Fibroblast of skin of abdomen (primary cell): ENCODE results near the gene GRAP2.
A peak's percentile ranks its signal among the peaks of the same experiment; 100 is the strongest.

ENCODE experiments used
- DNase-seq: peaks from one replicate; pipeline ENCODE4 v3.0.0-alpha.2; 2013

The GRAP2 gene

DNA sequence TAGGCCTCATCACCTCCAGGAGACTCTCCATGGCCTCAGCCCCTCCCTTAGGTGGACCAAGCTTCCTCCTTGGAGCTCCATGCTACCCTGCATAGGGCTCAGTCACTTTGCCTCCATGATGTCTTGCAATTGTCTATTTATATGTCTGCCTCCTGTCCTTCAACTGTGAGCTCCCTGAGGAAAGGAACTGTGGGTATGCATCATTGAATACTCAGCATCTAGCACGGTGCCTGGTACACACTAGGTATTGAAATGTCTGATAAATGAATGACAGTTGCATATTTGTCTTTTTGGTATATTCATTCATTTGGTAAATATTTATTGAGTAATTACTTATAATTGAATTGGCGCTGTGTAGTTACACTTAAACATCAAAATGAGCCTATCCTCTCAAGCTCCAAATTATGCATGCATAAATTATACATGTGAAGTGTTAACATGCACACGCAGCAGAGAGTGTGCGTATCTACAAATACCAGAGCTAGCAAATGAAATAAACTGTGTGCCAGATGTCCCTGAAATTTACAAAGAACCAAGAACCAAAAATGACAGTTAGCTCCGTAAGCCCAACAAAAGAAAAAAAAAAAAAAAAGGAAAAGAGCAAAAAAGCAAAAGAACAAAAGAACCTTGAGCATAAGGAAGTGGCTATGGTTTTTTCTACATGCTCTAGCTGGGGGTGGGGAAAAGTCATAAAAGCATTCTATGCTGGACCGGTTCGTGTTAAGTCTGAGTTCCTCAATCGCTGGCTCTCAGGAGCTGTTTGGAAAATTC is 25.2 kb downstream of the GRAP2 start:
- no peak for DNase-seq

GRCh38 chr22:39926753-39927152 is 25.9 kb downstream of the GRAP2 start:
- no peak for DNase-seq

DNA sequence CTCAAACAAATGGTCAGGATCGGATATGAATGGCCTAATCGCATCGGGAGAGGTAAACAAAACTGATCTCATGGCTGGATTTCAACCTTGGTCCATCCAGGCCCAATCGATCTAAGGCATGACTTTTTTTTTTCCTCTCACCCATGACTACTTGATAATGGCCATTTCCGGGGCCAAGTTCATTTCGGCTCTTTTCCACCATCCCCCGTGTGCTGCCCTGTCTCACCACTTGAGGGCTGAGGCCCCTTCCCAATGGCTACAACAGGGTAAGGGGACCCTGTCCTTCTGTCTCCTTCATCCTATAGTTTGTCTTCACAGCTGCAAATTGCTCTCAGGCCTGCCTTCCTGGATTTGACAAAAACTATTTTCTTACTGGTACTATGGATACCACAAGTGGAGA is 26.7 kb downstream of the GRAP2 start:
- no peak for DNase-seq

- no peak for DNase-seq
These were observed 27.9 kb downstream of the GRAP2 start for GRCh38 chr22:39928536-39929520.

DNA sequence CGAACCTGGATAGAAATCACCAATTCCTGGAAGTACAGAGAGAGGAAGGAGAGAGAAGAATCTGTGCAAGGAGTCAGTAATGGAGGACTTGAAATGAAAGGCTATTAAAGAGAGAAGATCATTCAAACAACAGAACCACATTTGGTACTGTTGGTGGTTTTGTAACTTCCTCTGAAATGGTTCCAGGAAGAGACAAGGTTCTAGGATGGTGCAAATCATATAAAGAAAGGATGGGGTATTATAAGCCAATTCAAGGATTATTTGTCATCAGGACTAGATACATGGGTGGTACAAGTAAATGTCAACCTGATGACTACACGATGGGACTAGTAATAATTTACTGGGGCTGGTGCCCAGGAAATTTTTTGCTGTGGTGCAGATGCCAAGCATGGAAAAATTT is 30.4 kb downstream of the GRAP2 start:
- no peak for DNase-seq

GRCh38 chr22:39932166-39932565 is 31.3 kb downstream of the GRAP2 start:
- no peak for DNase-seq

DNA sequence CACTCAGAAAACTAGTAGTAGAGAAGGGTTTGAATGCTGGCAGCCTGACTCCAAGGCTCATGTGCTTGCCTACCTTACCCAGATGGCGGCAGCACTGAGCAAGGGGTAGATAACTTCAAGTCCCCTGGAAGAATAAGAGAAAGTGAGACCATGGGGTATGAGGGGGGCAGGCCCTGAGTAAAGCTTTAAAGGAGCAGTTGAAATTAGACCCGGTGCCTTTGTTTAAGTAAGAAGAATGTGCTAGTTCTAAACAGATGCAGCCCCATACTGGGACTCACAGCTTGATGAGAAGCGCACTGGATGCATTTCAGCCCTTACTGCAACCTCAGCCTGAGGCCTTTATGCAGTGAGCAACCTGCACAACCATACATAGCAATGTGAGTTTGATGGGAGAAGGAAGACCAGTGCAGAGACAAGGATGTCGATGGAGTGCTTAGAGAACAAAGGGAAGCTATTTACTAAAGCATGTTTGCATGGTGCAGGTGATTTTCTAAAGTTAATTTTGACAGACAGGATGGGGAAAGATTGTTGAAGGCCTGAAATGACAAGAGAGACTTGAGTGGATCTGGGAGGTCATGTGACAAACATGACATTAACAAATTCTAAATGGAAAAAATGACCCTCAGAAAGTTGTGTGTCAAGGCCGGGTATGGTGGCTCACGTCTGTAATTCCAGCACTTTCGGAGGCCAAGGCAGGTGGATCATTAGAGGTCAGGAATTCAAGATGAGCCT is 32.2 kb downstream of the GRAP2 start:
- DNase-seq: peak; percentile 9

DNA sequence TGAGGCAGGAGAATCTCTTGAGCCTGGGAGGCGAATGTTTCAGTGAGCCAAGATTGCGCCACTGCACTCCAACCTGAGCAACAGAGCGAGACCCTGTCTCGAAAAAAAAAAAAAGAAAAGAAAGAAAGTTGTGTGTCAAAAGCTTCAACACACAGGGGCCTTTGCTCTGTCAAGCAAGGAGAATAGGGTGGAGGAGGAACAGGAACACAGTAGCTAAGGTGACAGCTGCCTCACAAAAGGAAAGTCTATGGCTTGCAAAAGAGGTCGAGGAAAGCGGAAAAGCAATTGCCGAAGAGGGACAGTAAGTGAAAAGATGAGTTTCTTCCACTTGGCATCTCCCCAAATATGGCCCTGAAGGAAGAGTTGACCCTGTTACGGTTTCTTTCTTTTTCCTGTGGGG is 32.9 kb downstream of the GRAP2 start:
- DNase-seq: no peak

DNA sequence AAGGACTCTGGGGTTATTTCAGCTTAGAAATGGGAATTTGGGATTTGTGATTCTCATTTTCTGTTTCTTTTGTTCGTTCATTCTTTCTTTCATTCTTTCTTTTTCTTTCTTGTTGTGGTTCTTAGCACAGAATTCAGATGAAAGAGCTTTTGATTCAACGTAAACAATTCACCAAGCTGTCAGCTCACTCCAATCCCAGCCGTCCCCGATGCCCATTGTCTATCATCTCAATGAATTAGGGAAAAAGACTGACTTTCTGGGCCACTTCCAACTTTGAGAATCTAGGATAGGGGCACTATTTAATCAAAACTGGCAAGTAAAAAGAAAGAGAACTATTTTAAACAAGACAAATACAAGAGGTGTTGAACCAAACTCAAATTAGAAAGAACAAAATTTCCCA is 34.2 kb downstream of the GRAP2 start:
- DNase-seq: no peak

- no peak for DNase-seq
These were observed 34.7 kb downstream of the GRAP2 start for GRCh38 chr22:39935612-39936011.

GRCh38 chr22:39936523-39937145 is 35.8 kb downstream of the GRAP2 start:
- DNase-seq: no peak

DNA sequence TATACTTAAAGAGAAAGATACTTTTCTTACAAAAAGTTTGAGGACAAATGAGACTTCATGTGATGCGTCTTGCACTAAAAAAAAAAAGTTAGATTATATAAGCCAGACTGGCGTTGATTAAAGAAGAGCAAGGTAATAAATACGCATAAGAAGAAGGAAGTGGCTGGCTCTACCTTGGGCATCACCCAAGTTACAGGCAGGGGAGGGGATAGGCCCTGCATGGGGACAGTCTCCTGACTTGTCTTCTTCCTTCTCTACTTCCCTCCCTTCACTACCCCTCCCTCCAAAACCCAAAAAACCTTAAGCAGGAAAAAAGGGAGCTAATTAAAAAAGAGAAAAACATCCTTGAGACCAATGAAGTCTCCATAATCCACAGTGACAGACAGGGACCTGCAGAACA is 37.0 kb downstream of the GRAP2 start:
- DNase-seq: no peak

GRCh38 chr22:39938509-39939111 is 37.7 kb downstream of the GRAP2 start:
- no peak for DNase-seq

GRCh38 chr22:39939830-39940229 is 38.9 kb downstream of the GRAP2 start:
- DNase-seq: no peak

DNA sequence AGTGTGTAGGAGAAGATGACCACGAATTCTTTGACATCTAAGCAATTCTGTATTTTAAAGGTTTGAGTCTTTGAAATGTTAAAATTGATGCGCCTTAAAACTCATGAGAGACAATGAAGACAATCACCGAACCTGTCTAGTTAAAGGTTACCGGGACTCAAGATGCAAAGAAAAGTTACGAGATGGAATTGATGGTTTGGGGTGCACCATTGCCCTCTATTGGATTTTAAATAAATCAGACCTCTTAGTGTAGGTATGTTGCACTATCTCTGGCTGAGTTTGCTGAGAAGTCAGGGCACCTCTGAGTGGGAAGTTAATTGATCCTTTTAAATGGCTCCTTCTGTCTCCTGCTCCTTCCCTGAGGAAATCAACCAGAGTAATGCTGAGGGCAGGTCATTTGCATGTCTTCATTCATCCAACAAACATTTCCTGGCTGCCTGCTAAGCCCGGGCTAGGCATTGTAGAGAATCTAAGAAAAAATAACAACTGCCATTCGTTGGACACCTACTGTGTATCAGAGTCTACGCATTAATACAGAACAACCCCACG is 39.9 kb downstream of the GRAP2 start:
- no peak for DNase-seq

GRCh38 chr22:39941601-39942000 is 40.7 kb downstream of the GRAP2 start:
- DNase-seq: no peak

GRCh38 chr22:39942439-39943230 is 41.8 kb downstream of the GRAP2 start:
- DNase-seq: no peak

DNA sequence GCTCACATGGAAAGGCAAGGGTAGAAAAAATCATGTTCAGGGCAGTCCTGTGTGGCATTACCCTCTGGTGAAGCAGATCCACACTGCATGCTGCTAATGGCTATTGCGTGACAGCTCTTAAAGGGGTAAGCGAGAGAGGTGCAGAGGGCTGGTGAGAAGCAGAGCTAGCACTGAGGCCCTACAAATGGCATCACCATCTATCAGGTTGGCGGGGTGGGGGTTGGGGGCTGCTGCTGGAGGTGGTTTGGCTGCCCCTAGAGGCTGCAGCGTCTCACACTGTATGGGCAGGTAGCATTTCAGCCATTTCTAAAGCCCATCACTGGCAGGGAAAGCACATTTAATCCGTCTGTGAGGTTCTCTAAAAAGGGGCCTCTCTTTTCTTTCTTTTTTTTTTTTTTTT is 42.5 kb downstream of the GRAP2 start:
- DNase-seq: no peak

DNA sequence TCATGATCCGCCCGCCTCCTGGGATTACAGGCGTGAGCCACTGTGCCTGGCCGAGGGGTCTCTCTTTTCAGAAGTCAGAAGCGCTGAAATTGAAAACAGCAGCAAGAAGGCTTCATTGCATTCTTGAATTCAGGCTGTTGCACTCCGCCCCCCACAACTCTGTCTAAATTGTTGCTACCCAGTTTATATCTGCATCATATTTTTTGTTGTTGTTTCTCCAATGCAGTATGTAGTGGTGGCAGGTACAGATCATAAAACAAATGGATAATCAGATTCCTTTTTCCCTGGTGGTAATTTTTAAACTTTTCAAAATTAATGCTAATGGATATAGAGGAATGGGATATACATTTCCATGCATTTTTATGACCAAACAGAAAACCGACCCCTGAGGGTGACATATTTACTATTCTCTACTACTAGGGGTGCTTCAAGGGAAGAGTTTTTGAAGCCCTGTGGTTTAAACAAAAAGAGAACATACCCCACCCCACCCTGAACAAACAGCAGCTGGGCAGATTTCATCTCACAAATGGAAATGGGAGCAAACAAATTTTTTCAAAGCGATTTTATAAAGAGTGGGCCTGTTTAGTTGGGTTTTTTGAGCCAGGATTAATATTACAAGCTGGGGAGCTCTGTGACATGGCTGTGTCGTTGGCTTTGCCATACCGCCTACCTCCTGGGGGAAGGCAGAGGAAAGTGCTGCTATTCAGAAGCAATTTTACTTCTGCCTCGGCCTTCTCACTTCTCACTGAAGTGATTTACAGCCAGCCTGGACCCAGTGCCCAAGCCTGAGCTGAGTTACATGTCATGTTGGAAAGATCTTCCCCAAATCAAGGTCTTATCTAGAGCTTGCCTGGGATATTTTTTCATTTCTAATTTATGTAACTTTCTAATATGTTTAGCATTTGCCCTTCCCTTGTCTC is 43.3 kb downstream of the GRAP2 start:
- no peak for DNase-seq

GRCh38 chr22:39946126-39946502 is 45.2 kb downstream of the GRAP2 start:
- DNase-seq: no peak
